ENCODE measurements around the gene CHMP6. TPM values are rescaled to one million over a fixed set of nuclear protein-coding genes. Genes with fewer than 3 reads are reported as not detected.

CHMP6 gene
- total and polyA plus RNA-seq, 10 donors, result 23.0 to 41.1 (median 30.8) TPM

GRCh38 chr17:80976701-80977100, 14.9 kb upstream of the CHMP6 start:
- no peak for TF ChIP-seq CTCF (IDR thresholded peaks at IDR 0.05 in 8 of 11, conservative IDR thresholded peaks at IDR 0.05 in 3 of 11)
- intact Hi-C loops (cut with DNase I; ENCODE audit: low total_unique reads), result loop anchor here (5.0 to 10.0 kb wide), 2 partner anchors 112 to 549 kb away; no protein-coding TSS in a partner anchor
- Histone ChIP-seq H3K4me3 (no peak overlapping the region), H3K9me3 (peaks cover 0 to 3% (median 0%) of the 10 kb centered on the region in 8 donors), H3K27ac (no peak overlapping the region), H3K27me3 (replicated peaks in 1 of 7) (peaks cover 0 to 45% (median 0%) of the 10 kb centered on the region in 7 donors), H3K36me3 (no peaks in the 10 kb centered on the region), H3K4me1 (peaks cover 7 to 38% (median 26%) of the 10 kb centered on the region in 6 donors)
- WGBS, 5 donors, result 85 to 98% (median 88%) methylated on average over 3 of the region's 3 CpGs
- DNase-seq, result no peak

- TF ChIP-seq CTCF (IDR thresholded peaks at IDR 0.05 in 8 of 11, conservative IDR thresholded peaks at IDR 0.05 in 3 of 11) (no peak), POLR2A (IDR thresholded peaks at IDR 0.05) (no peak), POLR2AphosphoS5 (IDR thresholded peaks at IDR 0.05) (no peak)
- Histone ChIP-seq H3K27ac (no peak overlapping the region), H3K4me3 (no peak overlapping the region), H3K4me1 (peaks cover 7 to 36% (median 27%) of the 10 kb centered on the region in 6 donors), H3K27me3 (replicated peaks in 1 of 7) (peaks cover 0 to 45% (median 0%) of the 10 kb centered on the region in 7 donors), H3K36me3 (no peaks in the 10 kb centered on the region), H3K9me3 (peaks cover 0 to 3% (median 0%) of the 10 kb centered on the region in 8 donors)
- DNase-seq, result no peak
- WGBS, 5 donors, result 91 to 97% (median 92%) methylated on average over 4 of the region's 4 CpGs
- intact Hi-C loops (cut with DNase I; ENCODE audit: low total_unique reads), result loop anchor here (5.0 to 10.0 kb wide), 2 partner anchors 112 to 550 kb away; no protein-coding TSS in a partner anchor
Measured at GRCh38 chr17:80977172-80977571, 14.5 kb upstream of the CHMP6 start.

GRCh38 chr17:80978499-80979497, 12.8 kb upstream of the CHMP6 start:
- peak; percentile 75 for DNase-seq
- WGBS, 5 donors, result 78 to 84% (median 82%) methylated on average over 23 to 31 of the region's 31 CpGs
- Histone ChIP-seq H3K9me3 (peaks cover 0 to 3% (median 0%) of the 10 kb centered on the region in 8 donors), H3K4me3 (no peak overlapping the region), H3K27ac (peak overlapping the region in 7 of 8 donors; percentile 22 to 77 (median 63)), H3K36me3 (no peaks in the 10 kb centered on the region), H3K4me1 (peaks cover 7 to 36% (median 27%) of the 10 kb centered on the region in 6 donors), H3K27me3 (replicated peaks in 1 of 7) (peaks cover 0 to 35% (median 0%) of the 10 kb centered on the region in 7 donors)
- TF ChIP-seq POLR2A (IDR thresholded peaks at IDR 0.05) (no peak), POLR2AphosphoS5 (IDR thresholded peaks at IDR 0.05) (peak; percentile 51 to 75 (median 52))
- intact Hi-C loops (cut with DNase I; ENCODE audit: low total_unique reads), result loop anchor here (5.0 to 10.0 kb wide), 2 partner anchors 114 to 551 kb away; no protein-coding TSS in a partner anchor

GRCh38 chr17:80979547-80980378, 11.9 kb upstream of the CHMP6 start:
- Histone ChIP-seq H3K9me3 (peaks cover 0 to 3% (median 0%) of the 10 kb centered on the region in 8 donors), H3K27me3 (replicated peaks in 1 of 7) (peaks cover 0 to 29% (median 0%) of the 10 kb centered on the region in 7 donors), H3K36me3 (no peaks in the 10 kb centered on the region), H3K4me3 (no peak overlapping the region), H3K27ac (peak overlapping the region in 7 of 8 donors; percentile 22 to 77 (median 63)), H3K4me1 (peaks cover 7 to 36% (median 27%) of the 10 kb centered on the region in 6 donors)
- DNase-seq, result peak; percentile 76
- intact Hi-C loops (cut with DNase I; ENCODE audit: low total_unique reads), result loop anchor here (5.0 to 10.0 kb wide), 2 partner anchors 115 to 552 kb away; no protein-coding TSS in a partner anchor
- 69 to 91% (median 77%) methylated on average over 24 to 26 of the region's 26 CpGs for WGBS, 5 donors
- peak in 1 of 3 donors; percentile 43 for TF ChIP-seq POLR2AphosphoS5 (IDR thresholded peaks at IDR 0.05)
- TF ChIP-seq CTCF (IDR thresholded peaks at IDR 0.05 in 8 of 11, conservative IDR thresholded peaks at IDR 0.05 in 3 of 11), result no peak
